Neural progenitor cell (in vitro differentiated cells): ENCODE data around the gene TOR1AIP2. TPM values are rescaled to one million over a fixed set of nuclear protein-coding genes. Genes with fewer than 3 reads are reported as not detected.

Source experiments
- DNase-seq: peaks from one replicate; pipeline ENCODE4 v3.0.0-alpha.2; 2016; ENCODE audit warnings: low spot score
- H2AFZ ChIP-seq: fragments of 200-600 bp; sonication (generic); replicated peaks from 2 replicates; pipeline ENCODE4 v1.6.1; 2016; ENCODE audit warnings: antibody characterized with exemption
- H3F3A ChIP-seq: fragments of 200-600 bp; sonication (generic); 2 replicates; pipeline ENCODE4 v1.6.1; 2016; ENCODE audit warnings: antibody characterized with exemption, low read depth
- H3K27ac ChIP-seq: fragments of 200-600 bp; sonication (generic); 2 replicates; pipeline ENCODE4 v1.5.1; 2016; ENCODE audit warnings: mild to moderate bottlenecking
- H3K27me3 ChIP-seq: fragments of 200-600 bp; sonication (generic); 2 replicates; pipeline ENCODE4 v1.6.1; 2016; ENCODE audit warnings: mild to moderate bottlenecking, moderate library complexity
- H3K36me3 ChIP-seq: fragments of 200-600 bp; sonication (generic); 2 replicates; pipeline ENCODE4 v1.5.1; 2016
- H3K4me1 ChIP-seq: fragments of 200-600 bp; sonication (generic); 2 replicates; pipeline ENCODE4 v1.6.1; 2016; ENCODE audit warnings: mixed run types
- H3K4me2 ChIP-seq: fragments of 200-600 bp; sonication (generic); 2 replicates; pipeline ENCODE4 v1.6.1; 2016
- H3K4me3 ChIP-seq: fragments of 200-600 bp; sonication (generic); 2 replicates; pipeline ENCODE4 v1.5.1; 2016
- H3K79me2 ChIP-seq: fragments of 200-600 bp; sonication (generic); 2 replicates; pipeline ENCODE4 v1.6.1; 2016; ENCODE audit warnings: low read depth
- H3K9ac ChIP-seq: fragments of 200-600 bp; sonication (generic); 2 replicates; pipeline ENCODE4 v1.6.1; 2016
- H3K9me3 ChIP-seq: fragments of 200-600 bp; sonication (generic); 2 replicates; pipeline ENCODE4 v1.5.1; 2016; ENCODE audit warnings: low read depth
- H4K20me1 ChIP-seq: fragments of 200-600 bp; sonication (generic); 2 replicates; pipeline ENCODE4 v1.6.1; 2016; ENCODE audit warnings: low read depth
- H3K27ac Mint-ChIP-seq: 3 replicates; pipeline ENCODE4 v1.8.0; 2021; ENCODE audit warnings: mixed read lengths
- H3K27me3 Mint-ChIP-seq: 2 replicates; pipeline ENCODE4 v1.8.0; 2022; ENCODE audit warnings: low read depth, mild to moderate bottlenecking, inconsistent platforms, moderate library complexity, mixed read lengths; ENCODE audit not compliant: insufficient read depth
- H3K36me3 Mint-ChIP-seq: 3 replicates; pipeline ENCODE4 v1.8.0; 2021; ENCODE audit warnings: mixed read lengths
- H3K4me1 Mint-ChIP-seq: 3 replicates; pipeline ENCODE4 v1.8.0; 2021; ENCODE audit warnings: mixed read lengths
- H3K4me3 Mint-ChIP-seq: 3 replicates; pipeline ENCODE4 v1.8.0; 2021; ENCODE audit warnings: mild to moderate bottlenecking, moderate library complexity, mixed read lengths
- H3K9me3 Mint-ChIP-seq: 3 replicates; pipeline ENCODE4 v1.8.0; 2020; ENCODE audit warnings: mixed read lengths
- CTCF ChIP-seq: fragments of 200-600 bp; sonication (generic); IDR thresholded peaks from 2 replicates; pipeline ENCODE4 v1.5.1; 2017; ENCODE audit warnings: antibody characterized with exemption, mild to moderate bottlenecking
- EZH2 ChIP-seq: fragments of 200-600 bp; sonication (generic); IDR thresholded peaks from 2 replicates; pipeline ENCODE4 v1.6.1; 2017; ENCODE audit warnings: antibody characterized with exemption, mild to moderate bottlenecking, moderate library complexity
- EZH2phosphoT487 ChIP-seq: fragments of 200-600 bp; sonication (generic); IDR thresholded peaks from 2 replicates; pipeline ENCODE4 v1.6.1; 2017; ENCODE audit warnings: antibody characterized with exemption
- total RNA-seq: library from RNA; depleted of rRNA; stranded (reverse); fragments of >200 nt; gene quantifications from 2 replicates; pipeline ENCODE4 v1.2.3, GENCODE V29; 2015; ENCODE audit warnings: low replicate concordance

Gene TOR1AIP2
- total RNA-seq, 1 donor from 2014 or later: 89.5 TPM

GRCh38 chr1:179921981-179922872, 44.6 kb upstream of the TOR1AIP2 start:
- H3K79me2 ChIP-seq: no peaks in the 10 kb centered on the region
- TF ChIP-seq EZH2phosphoT487 (no peak), EZH2 (no peak), CTCF (no peak)
- peaks cover 4% of the 10 kb centered on the region for H3K36me3 ChIP-seq
- no peaks in the 10 kb centered on the region for H3K27me3 Mint-ChIP-seq
- H3K27ac Mint-ChIP-seq: no peak overlapping the region
- peak overlapping the region; percentile 41 for H3K27ac ChIP-seq
- H3K4me2 ChIP-seq: peak overlapping the region; percentile 8
- peaks cover 16% of the 10 kb centered on the region for H3K4me1 Mint-ChIP-seq
- no peak overlapping the region for H3K4me3 ChIP-seq
- no peak overlapping the region for H2AFZ ChIP-seq
- peaks cover 13% of the 10 kb centered on the region for H3F3A ChIP-seq
- no peak overlapping the region for H3K9ac ChIP-seq
- no peaks in the 10 kb centered on the region for H3K9me3 Mint-ChIP-seq
- H3K27me3 ChIP-seq: no peaks in the 10 kb centered on the region
- peak; percentile 3 for DNase-seq
- no peaks in the 10 kb centered on the region for H4K20me1 ChIP-seq
- H3K9me3 ChIP-seq: no peaks in the 10 kb centered on the region
- peaks cover 15% of the 10 kb centered on the region for H3K4me1 ChIP-seq
- no peak overlapping the region for H3K4me3 Mint-ChIP-seq
- H3K36me3 Mint-ChIP-seq: peaks cover 16% of the 10 kb centered on the region

GRCh38 chr1:179921472-179921871, 43.9 kb upstream of the TOR1AIP2 start:
- Histone ChIP-seq H3K4me2 (peak overlapping the region; percentile 8), H3K4me1 (peaks cover 15% of the 10 kb centered on the region), H3K79me2 (no peaks in the 10 kb centered on the region), H3K36me3 (peaks cover 4% of the 10 kb centered on the region), H3K4me3 (no peak overlapping the region), H3K27ac (peak overlapping the region; percentile 11), H3K9me3 (no peaks in the 10 kb centered on the region), H4K20me1 (no peaks in the 10 kb centered on the region), H3F3A (peaks cover 13% of the 10 kb centered on the region), H3K27me3 (no peaks in the 10 kb centered on the region), H3K9ac (no peak overlapping the region), H2AFZ (no peak overlapping the region)
- no peak overlapping the region for H3K4me3 Mint-ChIP-seq
- peak overlapping the region; percentile 68 for H3K27ac Mint-ChIP-seq
- peaks cover 17% of the 10 kb centered on the region for H3K36me3 Mint-ChIP-seq
- H3K9me3 Mint-ChIP-seq: no peaks in the 10 kb centered on the region
- DNase-seq: peak; percentile 59
- H3K27me3 Mint-ChIP-seq: no peaks in the 10 kb centered on the region
- TF ChIP-seq CTCF (no peak), EZH2phosphoT487 (no peak), EZH2 (no peak)
- peaks cover 16% of the 10 kb centered on the region for H3K4me1 Mint-ChIP-seq

- Histone ChIP-seq H3K4me3 (no peak overlapping the region), H4K20me1 (no peaks in the 10 kb centered on the region), H2AFZ (no peak overlapping the region), H3K9ac (no peak overlapping the region), H3K27ac (no peak overlapping the region), H3K27me3 (no peaks in the 10 kb centered on the region), H3F3A (peaks cover 13% of the 10 kb centered on the region), H3K36me3 (peaks cover 13% of the 10 kb centered on the region), H3K9me3 (no peaks in the 10 kb centered on the region), H3K4me1 (peaks cover 15% of the 10 kb centered on the region), H3K79me2 (no peaks in the 10 kb centered on the region), H3K4me2 (no peak overlapping the region)
- no peaks in the 10 kb centered on the region for H3K9me3 Mint-ChIP-seq
- H3K4me1 Mint-ChIP-seq: peaks cover 15% of the 10 kb centered on the region
- H3K4me3 Mint-ChIP-seq: no peak overlapping the region
- no peak for DNase-seq
- no peak overlapping the region for H3K27ac Mint-ChIP-seq
- peaks cover 17% of the 10 kb centered on the region for H3K36me3 Mint-ChIP-seq
- TF ChIP-seq EZH2phosphoT487: no peak
- no peak for TF ChIP-seq EZH2
- no peak for TF ChIP-seq CTCF
- no peaks in the 10 kb centered on the region for H3K27me3 Mint-ChIP-seq
Measured at GRCh38 chr1:179917601-179918429, 40.2 kb upstream of the TOR1AIP2 start.
